Stimulated activated CD8-positive, alpha-beta memory T cell treated with anti-CD3 and anti-CD28 coated beads, Interleukin-4, amount 100 ng/mL, for 24 hours (primary cell): ENCODE results near the gene SEC24D.

Source experiments
- DNase-seq: peaks from one replicate; pipeline ENCODE4 v3.0.0-alpha.2; 2020; ENCODE audit warnings: low read depth

SEC24D gene

GRCh38 chr4:118842055-118842454 lies 6.1 kb upstream of the SEC24D start:
- DNase-seq, result no peak

DNA sequence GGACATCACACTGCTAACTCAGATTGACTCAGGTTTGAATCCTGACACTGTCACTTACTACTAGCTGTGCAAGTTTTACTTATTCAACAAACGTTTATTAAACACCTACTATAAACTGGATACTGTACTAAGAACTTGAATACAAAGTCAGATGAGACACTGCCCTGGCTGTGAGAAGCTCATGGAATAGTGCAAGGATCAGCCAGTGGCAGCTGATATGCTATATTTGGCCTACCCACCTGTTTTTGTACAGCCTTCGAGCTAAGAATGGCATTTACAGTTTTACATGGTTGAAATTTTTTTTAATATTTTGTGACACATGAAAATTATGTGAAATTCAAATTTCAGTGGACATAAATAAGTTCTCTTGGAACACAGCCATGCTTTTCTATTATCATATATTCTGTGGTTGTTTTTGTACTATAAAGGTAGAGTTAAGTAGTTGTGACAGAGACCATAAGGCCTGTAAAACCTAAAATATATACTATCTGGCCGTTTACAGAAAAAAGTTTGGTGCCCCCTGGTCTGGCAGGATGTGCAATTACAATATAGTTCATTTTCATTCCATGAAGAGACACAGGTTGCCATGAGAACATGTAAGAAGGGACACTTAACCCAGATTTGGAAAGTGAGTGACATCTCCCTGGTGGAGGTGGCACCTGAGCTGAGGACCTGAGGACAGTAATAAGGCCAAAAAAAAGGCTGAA lies 3.4 kb upstream of the SEC24D start:
- DNase-seq, result no peak

DNA sequence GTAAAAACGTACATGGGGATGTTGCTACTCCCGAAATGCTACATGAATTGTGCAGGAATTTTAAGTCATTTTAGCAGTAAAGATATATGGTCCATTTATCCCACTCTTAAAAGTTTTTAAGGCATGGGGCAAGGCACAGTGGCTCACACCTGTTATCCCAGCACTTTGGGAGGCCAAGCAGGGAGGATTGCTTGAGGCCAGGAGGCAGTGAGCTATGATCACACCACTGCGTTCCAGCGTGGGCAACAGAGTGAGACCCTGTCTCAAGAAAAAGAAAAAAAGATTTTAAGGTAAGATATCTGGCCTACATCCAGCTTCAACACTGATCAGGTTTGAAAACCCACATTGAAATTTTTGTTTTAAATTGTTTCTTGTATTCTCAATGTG lies 1.2 kb upstream of the SEC24D start:
- no peak for DNase-seq

DNA sequence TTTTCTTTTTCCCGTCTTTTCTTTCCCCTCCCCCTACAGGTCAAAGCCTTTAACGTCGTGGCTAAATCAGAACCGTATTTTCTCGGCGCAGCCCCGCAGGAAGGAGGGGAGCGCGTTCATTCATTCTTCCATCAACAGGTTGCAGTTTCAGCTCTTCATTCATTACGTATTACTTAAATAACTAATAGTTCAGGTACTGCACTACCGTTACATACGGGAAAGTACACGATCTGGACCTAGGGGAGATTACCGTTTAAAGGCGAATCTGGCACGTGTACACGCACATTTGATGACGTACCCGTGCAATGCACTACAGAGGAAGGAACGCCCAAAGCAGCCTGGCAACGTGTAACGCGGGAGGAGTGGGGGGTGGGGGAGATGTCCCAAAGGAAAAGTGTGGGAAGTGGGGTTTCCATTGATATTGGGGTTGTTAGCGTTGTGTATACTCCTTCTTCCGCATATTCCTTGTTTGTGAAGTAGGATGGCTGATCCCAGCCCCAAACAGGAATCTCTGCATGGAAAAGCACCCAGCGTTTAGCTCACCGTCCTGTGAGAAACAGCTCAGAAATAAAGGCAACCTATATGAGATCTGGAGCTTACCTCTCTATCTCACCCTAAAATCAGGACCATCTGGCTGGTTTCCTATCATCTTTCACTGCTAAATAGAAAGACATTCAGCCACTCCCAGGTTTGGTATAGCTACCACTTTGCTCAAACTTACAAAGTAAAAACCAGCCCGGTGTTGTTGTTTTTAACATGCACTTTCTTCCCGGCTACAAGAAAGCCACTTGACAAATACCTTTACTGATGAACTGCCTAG lies 585 bp upstream of the SEC24D start:
- DNase-seq, result peak; percentile 22

- DNase-seq, result no peak
Observed at GRCh38 chr4:118834960-118835569, 861 bp downstream of the SEC24D start.

GRCh38 chr4:118834070-118834469 lies 1.9 kb downstream of the SEC24D start:
- DNase-seq, result no peak

GRCh38 chr4:118833192-118833820 lies 2.6 kb downstream of the SEC24D start:
- DNase-seq, result no peak

DNA sequence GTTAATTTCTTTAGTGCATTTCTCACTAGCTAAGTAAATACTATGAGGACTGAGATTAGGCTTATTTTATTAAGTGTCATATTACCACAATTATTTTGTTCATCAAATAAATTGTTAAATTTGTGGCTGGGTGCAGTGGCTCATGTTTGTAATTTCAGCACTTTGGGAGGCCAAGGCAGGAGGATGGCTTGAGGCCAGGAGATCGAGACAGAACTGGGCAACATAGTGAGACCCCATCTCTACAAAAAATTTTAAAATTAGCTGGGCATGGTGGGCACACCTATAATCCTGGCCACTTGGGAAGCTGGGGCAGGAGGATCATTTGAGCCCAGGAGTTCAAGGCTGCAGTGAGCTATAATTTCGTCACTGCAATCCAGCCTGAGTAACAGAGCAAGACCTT lies 6.8 kb downstream of the SEC24D start:
- no peak for DNase-seq

- no peak for DNase-seq
Observed at GRCh38 chr4:118826723-118827444, 9.0 kb downstream of the SEC24D start.

DNA sequence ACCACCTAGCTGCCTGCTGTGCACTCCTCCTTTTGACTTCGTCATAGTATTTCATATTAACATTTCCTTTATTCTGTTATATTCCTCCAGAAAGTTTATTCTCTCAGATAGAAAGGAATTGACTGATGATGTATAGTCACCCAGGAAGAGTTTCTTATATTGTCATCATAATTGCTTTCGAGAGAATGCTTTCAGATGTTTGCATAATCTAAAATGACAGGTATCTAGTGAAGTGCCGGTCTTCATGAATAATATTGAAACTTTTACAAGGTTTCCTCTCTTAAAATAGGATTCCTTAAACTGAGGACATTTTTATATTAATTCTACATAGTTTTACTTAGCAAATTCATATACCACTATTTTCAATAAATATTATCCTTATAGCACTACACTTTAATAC lies 10.1 kb downstream of the SEC24D start:
- DNase-seq, result no peak

- DNase-seq, result no peak
Observed at GRCh38 chr4:118824141-118824540, 11.8 kb downstream of the SEC24D start.

- DNase-seq, result no peak
Observed at GRCh38 chr4:118823471-118823870, 12.5 kb downstream of the SEC24D start.

GRCh38 chr4:118821590-118822293 lies 14.2 kb downstream of the SEC24D start:
- no peak for DNase-seq

DNA sequence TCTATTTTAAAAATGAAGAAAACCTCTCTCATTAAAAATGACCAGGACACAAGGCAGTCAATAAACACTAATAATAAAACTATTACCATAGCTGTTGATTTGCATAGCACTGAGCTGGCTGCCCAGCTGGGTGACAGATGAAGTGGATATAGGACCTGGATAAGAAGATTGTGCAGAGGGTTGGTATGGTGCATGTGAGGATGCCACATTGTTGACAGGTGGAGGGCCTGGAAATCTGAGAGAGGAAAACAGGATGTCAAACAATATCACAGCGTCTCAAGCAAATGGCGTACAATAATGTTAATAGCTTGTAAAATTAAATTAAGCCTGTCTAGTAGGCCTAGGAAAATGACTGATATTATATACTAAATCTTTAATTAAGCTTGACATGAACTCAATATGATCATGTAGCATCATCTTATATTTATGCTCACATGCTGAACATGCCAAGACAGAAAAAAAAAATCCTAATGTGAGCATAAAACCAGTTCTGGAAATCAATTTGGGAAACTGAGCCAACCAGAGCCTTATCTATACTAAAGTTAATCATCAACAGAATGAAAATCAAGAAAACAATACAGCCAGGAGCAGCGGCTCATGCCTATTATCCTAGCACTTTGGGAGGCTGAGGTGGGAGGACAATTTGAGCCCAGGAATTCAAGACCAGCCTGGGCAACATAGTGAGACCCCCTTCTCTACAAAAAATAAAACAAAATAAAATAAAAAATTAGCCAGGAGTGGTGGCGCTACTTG lies 18.6 kb downstream of the SEC24D start:
- DNase-seq, result no peak

- no peak for DNase-seq
Observed at GRCh38 chr4:118816538-118817177, 19.3 kb downstream of the SEC24D start.

DNA sequence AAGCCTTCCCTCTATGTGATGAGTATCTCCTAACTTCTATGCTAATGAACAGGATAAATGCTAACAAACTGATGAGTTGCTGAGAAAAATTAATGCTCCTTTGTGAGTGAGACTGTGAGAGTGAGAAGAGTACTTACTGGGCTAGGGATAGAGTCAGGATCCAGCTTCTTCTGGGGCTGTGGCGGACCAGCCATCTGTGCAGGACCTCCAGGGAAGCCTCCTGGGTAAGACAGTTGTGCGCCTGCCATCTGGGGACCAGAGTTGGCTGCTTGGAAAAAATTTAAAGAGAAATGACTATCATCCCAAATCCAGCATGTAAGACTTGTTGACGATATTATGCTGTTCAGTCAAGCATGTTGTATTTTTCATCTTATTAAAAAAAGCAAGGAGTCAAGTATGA lies 21.0 kb downstream of the SEC24D start:
- DNase-seq, result no peak

DNA sequence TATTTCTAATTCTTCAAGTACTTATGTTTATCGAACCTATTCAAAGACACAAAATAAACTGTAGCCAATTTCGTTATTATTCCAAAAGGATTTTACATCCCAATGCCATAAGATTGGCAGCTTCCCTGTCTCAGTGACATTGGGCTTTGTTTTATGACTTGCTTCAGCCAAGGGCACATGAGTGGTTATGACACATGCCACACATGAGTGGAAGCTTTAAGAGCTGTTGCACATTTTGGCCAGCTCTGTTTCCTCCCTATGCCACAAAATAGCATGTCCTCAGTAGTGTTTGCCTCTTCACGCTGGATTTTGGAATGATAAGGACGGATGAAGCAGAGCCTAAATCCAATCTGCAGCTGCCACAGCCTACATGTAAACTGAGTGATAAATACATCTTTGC lies 21.9 kb downstream of the SEC24D start:
- no peak for DNase-seq

- no peak for DNase-seq
Observed at GRCh38 chr4:118813561-118813960, 22.4 kb downstream of the SEC24D start.

DNA sequence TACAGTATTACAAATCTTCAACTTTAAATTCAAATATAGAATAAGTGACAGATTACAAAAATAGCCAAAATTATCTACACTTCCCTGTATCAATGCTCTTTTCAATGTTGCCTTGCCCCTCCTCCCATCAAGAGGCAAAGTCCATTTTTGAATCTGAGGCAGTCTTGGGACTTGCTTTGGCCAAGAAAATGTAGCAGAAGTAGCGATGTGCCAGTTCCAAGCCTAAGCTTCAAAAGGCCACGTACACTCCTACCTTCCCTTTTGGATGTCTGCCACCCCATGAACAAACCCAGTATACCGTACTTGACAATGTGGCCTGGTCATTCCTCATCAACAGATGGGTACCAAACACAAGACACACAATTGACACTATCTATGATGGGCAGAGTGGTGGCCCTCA lies 24.1 kb downstream of the SEC24D start:
- no peak for DNase-seq
